Uterus (tissue), 2 donors: Measurements from ENCODE around the gene CYB5R3.

Experiments
- POLR2A ChIP-seq, 2 donors: fragments of 450-650 bp; IDR thresholded peaks; one replicate each; pipeline ENCODE4 v1.6.1; 2016; ENCODE audit warnings: antibody characterized with exemption in 2 of 2, mild to moderate bottlenecking in 1 of 2, moderate library complexity in 1 of 2
- TF ChIP-seq, protein P1 (sequence below), 4 experiments: fragments of 200-600 bp in 2 of 4; fragments of 450-650 bp in 2 of 4; sonication (generic) in 2 of 4; IDR thresholded peaks; one replicate each; pipeline ENCODE4 v1.5.1; 2016 to 2019; ENCODE audit warnings: antibody characterized with exemption in 4 of 4, mild to moderate bottlenecking in 2 of 4, moderate library complexity in 1 of 4

GRCh38 chr22:42581762-42582716 is 67.2 kb downstream of the CYB5R3 start:
- TF ChIP-seq, protein P1, sequence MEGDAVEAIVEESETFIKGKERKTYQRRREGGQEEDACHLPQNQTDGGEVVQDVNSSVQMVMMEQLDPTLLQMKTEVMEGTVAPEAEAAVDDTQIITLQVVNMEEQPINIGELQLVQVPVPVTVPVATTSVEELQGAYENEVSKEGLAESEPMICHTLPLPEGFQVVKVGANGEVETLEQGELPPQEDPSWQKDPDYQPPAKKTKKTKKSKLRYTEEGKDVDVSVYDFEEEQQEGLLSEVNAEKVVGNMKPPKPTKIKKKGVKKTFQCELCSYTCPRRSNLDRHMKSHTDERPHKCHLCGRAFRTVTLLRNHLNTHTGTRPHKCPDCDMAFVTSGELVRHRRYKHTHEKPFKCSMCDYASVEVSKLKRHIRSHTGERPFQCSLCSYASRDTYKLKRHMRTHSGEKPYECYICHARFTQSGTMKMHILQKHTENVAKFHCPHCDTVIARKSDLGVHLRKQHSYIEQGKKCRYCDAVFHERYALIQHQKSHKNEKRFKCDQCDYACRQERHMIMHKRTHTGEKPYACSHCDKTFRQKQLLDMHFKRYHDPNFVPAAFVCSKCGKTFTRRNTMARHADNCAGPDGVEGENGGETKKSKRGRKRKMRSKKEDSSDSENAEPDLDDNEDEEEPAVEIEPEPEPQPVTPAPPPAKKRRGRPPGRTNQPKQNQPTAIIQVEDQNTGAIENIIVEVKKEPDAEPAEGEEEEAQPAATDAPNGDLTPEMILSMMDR (IDR thresholded peaks at IDR 0.05): no peak
- TF ChIP-seq POLR2A (IDR thresholded peaks at IDR 0.05): peak; percentile 24 to 56
